Measurements from ENCODE around the gene MRPL53.
"Not testable (repeated sequence)": the region's sequence is repeated elsewhere in the genome, so short reads cannot be mapped to it uniquely, and the experiment has no call there.

The MRPL53 gene

GRCh38 chr2:74482801-74483674, 10.6 kb upstream of the MRPL53 start, which contains the start of the genes CCDC142 and TTC31:
CCDC142 (minus strand) TSS chr2:74482998; CDS start chr2:74482837, 161 bp downstream.
TTC31 (plus strand) TSS chr2:74483081; CDS start chr2:74483096, 15 bp downstream.
- DNase-seq (ENCODE audit: low read depth in 4 of 4, low spot score in 1 of 4), result peak; percentile 81 to 91 (median 84)

DNA sequence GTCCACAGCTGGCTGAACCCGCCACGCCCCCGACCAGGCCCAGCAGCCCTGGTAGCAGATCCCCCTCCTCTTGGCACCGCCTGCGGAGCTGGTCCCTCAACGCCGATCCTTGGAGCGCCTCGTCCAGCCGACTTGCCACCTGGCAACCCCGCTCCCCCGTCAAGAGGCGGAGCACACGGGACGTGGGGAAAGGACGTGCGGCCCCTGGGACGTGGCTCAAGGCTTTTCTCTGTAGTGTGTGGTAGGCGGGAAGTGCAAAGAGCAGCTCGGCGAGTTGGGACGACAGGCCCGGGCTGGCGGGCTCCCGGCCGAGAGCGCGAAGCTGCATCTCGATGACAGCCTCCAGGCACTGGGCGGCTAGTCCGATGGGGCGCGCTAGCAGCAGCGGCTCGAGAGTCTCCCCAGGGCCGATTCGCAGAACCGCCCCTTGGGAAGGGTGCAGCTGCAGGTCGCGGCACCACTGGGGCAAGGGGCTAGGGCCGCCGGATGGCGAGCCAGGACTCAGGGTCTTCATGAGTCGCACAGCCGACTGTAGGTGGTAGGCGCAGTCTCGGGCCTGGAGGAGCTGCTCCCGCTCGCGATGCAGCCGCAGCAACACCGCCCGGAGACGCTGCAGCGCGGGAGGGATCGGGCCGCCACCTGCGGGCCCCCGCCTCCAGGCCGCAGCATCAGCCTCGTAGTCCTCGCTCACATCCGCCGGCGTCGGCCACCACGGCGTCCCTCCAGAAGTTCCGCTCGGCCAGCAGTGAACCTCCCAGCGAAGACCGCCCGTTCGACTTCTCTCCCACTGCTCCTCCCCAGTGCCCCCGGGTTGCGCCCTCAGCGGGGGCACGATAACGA, 9.7 kb upstream of the MRPL53 start:
- no peak for DNase-seq (ENCODE audit: low read depth in 4 of 4, low spot score in 1 of 4)

GRCh38 chr2:74481431-74481830, 9.0 kb upstream of the MRPL53 start:
- no peak for DNase-seq (ENCODE audit: low read depth in 4 of 4, low spot score in 1 of 4)

GRCh38 chr2:74474899-74475298, 2.4 kb upstream of the MRPL53 start:
- DNase-seq (ENCODE audit: low read depth in 4 of 4, low spot score in 1 of 4), result no peak

GRCh38 chr2:74474481-74474880, 2.0 kb upstream of the MRPL53 start:
- DNase-seq (ENCODE audit: low read depth in 4 of 4, low spot score in 1 of 4), result no peak

DNA sequence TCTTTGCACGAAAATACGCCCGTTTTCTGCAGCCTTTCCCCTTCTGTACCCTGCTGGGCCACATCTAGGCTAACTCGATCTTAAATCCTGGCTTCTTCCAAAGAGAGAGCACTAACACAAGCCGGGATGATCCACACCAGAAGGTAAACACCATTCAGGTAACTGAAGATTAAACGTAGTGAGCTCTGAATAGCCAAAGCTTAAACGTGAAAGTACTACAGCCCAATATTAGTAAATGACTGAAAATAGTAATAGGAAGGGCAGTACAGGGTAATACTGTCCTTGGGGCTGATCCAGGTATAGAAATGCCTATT, 422 bp upstream of the MRPL53 start:
- no peak for DNase-seq (ENCODE audit: low read depth in 4 of 4, low spot score in 1 of 4)

DNA sequence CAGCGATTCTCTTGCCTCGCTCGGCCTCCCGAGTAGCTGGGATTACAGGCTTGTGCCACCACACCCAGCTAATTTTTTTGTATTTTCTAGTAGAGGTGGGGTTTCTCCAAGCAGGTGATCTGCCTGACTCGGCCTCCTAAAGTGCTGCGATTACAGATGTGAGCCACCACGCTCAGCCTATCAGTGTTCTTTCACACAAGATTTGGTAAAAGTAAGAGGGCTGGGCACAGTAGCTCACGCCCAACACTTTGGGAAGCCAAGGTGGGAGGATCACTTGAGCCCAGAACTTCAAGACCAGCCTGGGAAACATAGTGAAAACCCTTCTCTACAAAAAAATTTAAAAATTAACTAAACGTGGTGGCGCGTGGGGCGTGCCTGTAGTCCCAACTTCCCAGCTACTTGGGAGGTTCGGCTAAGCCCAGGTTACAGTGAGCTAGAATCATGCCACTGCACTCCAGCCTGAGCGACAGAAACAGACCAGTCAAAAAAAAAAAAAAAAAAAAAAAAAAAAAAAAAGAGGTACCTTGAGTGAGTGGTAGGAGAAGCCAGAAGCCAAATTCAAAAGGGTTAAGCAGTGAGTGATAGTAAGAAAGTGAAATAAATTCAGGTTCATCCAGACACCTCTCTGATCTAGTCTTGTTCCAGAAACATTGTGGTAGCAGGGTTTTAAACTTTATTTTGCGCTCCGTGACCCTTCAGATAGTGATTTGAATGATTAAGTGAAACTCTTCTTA, 981 bp downstream of the MRPL53 start:
- DNase-seq (ENCODE audit: low read depth in 4 of 4, low spot score in 1 of 4), result no peak

DNA sequence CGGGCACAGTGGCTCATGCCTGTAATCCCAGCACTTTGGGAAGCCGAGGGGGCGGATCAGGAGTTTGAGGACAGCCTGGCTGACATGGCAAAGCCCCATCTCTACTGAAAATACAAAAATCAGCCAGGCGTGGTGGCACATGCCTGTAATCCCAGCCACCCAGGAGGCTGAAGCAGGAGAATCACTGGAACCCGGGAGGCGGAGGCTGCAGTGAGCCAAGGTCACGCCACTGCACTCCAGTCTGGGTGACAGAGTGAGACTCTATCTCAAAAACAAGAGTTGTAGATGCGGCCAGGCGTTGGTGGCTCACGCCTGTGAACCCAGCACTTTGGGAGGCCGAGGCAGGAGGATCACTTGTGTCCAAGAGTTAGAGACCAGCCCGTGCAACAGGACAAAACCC, 1.7 kb downstream of the MRPL53 start:
- not testable (repeated sequence) for DNase-seq (ENCODE audit: low read depth in 4 of 4, low spot score in 1 of 4)

DNA sequence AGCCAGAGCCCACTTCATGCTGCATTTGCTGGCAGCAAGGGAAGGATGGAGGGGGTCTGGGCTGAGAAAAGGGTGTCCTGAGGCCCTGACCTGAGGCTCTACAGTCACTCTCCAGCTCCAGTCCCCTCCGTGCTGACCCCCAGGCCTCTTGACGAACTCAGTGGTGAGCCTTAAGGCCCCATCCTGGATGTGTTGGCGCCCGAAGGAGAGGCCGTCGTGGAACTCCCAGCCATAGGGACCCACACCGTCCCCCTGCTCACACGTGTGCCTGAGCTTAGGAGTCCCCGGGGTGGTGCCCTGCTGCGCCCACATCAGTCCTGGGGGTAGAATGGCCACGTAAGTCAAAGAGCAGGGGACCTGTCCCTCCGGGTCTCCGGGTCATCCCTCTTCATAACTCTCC, 8.1 kb downstream of the MRPL53 start:
- DNase-seq (ENCODE audit: low read depth in 4 of 4, low spot score in 1 of 4), result no peak

DNA sequence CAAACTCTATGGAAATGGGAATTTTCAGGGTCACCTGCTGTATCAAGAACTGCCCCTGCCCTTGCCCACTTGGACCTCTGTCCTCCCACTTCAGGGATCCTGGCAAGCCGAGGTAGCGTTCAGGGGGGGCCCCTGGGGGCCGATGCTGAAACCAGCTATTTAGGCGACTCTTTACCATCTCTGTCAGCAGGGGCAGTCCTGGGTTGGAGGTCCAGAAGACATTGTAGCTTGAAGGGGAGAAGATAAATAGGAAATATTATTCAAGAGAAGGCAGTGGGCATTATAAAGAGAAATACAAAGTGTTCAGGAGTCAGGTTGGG, 9.7 kb downstream of the MRPL53 start:
- DNase-seq (ENCODE audit: low read depth in 4 of 4, low spot score in 1 of 4), result no peak

GRCh38 chr2:74462054-74462785, 10.3 kb downstream of the MRPL53 start:
- no peak for DNase-seq (ENCODE audit: low read depth in 4 of 4, low spot score in 1 of 4)

DNA sequence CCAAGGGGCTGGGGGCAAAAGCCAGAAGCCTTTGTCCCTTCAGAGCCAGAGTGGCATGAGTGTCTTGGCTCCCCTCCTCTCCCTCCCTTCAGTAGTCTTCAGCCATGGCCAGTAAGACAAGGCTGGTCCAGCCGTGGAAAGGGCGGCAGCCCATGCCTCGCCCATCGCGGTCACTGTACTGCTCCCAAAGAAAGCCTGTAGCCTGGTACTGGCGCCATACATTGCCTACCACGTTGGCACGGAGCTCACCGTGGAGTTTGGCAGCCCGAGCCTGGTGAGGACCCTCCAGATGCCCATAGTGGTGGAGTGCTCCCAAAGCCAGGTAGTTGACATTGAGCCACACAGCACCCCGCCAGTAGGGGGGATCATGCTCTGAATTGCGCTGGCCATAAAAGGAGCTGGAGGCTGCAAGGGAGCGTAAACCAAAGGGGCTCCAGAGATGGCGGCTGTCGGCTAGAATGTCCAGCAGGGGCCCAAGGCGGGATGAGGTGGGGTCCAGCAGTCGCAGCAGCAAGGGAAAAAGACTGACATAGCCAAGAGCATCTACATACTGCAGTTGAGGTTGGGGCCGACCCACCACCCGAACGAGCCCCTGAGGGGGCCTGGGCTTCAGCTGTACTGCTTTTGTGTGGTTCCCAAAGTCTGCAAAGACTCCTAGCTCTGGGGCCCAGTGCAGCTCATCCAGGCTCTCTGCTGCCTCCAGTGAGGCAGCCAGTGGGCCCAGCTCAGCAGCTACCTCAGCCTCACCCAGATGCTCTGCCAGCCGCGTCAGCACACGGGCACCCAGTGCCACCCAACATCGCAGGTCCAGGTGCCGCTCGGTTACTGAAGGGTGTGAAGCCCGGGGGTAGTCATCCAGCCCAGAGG, 11.1 kb downstream of the MRPL53 start:
- DNase-seq (ENCODE audit: low read depth in 4 of 4, low spot score in 1 of 4), result no peak

DNA sequence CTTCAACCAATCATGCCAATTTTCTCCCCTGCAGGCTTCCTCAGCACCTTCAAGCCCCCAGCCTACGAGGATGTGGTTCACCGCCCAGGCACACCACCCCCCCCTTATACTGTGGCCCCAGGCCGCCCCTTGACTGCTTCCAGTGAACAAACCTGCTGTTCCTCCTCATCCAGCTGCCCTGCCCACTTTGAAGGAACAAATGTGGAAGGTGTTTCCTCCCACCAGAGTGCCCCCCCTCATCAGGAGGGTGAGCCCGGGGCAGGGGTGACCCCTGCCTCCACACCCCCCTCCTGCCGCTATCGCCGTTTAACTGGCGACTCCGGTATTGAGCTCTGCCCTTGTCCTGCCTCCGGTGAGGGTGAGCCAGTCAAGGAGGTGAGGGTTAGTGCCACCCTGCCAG, 12.3 kb downstream of the MRPL53 start:
- not testable (repeated sequence) for DNase-seq (ENCODE audit: low read depth in 4 of 4, low spot score in 1 of 4)

DNA sequence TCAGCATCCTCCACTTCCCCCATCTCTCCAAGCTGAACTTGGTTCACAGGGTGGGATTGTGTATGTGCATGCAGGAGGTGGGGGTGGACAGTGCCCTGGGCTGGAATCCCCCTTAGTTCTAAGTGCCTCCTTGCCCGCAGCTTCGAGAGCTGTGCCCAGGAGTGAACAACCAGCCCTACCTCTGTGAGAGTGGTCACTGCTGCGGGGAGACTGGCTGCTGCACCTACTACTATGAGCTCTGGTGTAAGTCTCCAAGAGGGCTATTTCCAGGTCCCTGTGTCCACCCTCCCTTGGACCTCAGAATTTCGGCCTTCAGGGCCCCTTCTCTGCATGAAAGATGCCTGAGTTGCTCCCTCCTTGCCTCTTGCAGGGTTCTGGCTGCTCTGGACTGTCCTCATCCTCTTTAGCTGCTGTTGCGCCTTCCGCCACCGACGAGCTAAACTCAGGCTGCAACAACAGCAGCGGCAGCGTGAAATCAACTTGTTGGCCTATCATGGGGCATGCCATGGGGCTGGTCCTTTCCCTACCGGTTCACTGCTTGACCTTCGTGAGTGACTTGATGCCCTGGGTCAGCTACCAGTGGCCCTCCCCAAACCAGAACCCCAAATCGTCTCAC, 12.9 kb downstream of the MRPL53 start:
- DNase-seq (ENCODE audit: low read depth in 4 of 4, low spot score in 1 of 4), result not testable (repeated sequence)

DNA sequence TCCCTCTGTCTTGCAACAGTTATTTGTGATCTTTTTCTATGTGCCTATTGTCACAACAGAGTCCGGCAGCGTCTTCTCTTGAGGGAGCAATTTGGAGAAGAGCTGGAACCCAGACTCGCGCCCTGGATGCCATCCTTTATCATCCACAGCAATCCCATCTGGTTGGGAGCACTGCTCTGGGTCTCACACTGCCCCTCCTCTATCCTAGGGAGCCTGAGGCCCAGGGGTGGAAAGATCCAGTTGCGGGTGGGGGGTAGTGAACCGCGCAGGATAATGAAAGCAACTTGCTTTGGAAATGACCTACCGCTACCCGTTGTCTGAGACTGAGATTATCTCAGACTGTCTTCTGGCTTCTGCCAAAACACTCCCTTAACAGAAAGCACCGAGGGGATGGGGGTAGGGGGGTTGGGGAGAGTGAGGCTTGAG, 13.5 kb downstream of the MRPL53 start:
- no peak for DNase-seq (ENCODE audit: low read depth in 4 of 4, low spot score in 1 of 4)

DNA sequence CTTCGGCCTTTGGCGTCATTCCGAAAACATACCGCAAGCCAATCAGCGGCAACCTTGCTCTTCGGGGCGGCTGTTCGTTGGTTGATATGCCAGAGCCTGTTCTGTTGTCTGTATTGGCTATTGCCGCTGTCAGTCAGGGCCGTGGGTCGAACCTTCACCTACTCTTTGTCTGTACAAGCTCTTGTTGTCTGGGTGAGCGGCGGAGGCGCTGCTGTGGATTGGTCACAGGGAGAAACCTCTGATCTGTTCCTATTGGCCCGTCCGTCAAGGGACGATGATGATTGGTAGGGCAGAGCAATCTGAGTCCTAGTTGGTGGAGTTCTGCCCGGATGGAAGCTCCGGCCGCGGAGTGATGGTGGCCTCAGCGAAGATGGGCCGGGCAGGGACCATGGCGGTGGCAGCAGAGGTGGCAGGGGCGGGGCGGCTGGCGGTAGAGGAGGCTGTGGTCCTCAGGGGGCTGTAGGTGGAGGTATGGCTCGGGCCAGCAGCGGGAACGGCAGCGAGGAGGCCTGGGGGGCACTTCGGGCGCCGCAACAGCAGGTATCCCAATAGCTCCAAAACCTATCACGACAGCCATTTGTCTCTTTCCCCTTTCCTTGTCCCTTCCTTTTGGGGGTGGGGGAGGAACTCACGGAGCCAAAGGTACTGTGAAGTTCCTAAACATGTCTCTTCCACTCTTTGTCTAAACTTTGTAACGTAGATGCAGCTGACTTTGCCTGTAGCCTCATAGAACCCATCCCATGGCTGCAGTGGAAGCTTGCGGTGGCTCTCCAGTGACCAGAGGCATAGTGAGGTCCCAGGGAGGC, 14.1 kb downstream of the MRPL53 start, which contains the start of gene WBP1:
TSS of gene WBP1 (plus strand) at position 307 of the 806 bp plus-strand sequence. CDS start at position 472, 165 bp downstream.
- peak; percentile 94 to 99 (median 96) for DNase-seq (ENCODE audit: low read depth in 4 of 4, low spot score in 1 of 4)

- DNase-seq (ENCODE audit: low read depth in 4 of 4, low spot score in 1 of 4), result peak; percentile 49 to 75 (median 64)
Measured at GRCh38 chr2:74457549-74458131, 14.8 kb downstream of the MRPL53 start.

GRCh38 chr2:74457129-74457548, 15.3 kb downstream of the MRPL53 start:
- no peak for DNase-seq (ENCODE audit: low read depth in 4 of 4, low spot score in 1 of 4)

All from stimulated activated CD4-positive, alpha-beta T cell treated with anti-CD3 and anti-CD28 coated beads, Interleukin-1b, Interleukin-23, amount 100 ng/mL, for 24 hours (primary cell).